Ishikawa (cell line): ENCODE results near the gene C6orf47.

Source experiments
- CEBPB ChIP-seq: IDR thresholded peaks from 2 replicates; pipeline ENCODE4 v1.6.1; 2012
- CREB1 ChIP-seq: IDR thresholded peaks from 2 replicates; pipeline ENCODE4 v1.6.1; 2012; ENCODE audit warnings: low read depth
- EGR1 ChIP-seq: IDR thresholded peaks from 2 replicates; pipeline ENCODE4 v1.6.1; 2012
- EP300 ChIP-seq: IDR thresholded peaks from 2 replicates; pipeline ENCODE4 v1.6.1; 2012; ENCODE audit warnings: borderline replicate concordance
- FOXM1 ChIP-seq: IDR thresholded peaks from 2 replicates; pipeline ENCODE4 v1.6.1; 2012; ENCODE audit warnings: low read depth, borderline replicate concordance
- MAX ChIP-seq: IDR thresholded peaks from 2 replicates; pipeline ENCODE4 v1.6.1; 2012
- NFIC ChIP-seq: IDR thresholded peaks from 2 replicates; pipeline ENCODE4 v1.6.1; 2012
- RAD21 ChIP-seq: IDR thresholded peaks from 2 replicates; pipeline ENCODE4 v1.6.1; 2012; ENCODE audit warnings: low read depth
- REST ChIP-seq: IDR thresholded peaks from 2 replicates; pipeline ENCODE4 v1.6.1; 2012; ENCODE audit warnings: low read depth, mild to moderate bottlenecking
- TAF1 ChIP-seq: IDR thresholded peaks from 2 replicates; pipeline ENCODE4 v1.6.1; 2012; ENCODE audit warnings: low read depth, mild to moderate bottlenecking
- TCF12 ChIP-seq: IDR thresholded peaks from 2 replicates; pipeline ENCODE4 v1.6.1; 2012; ENCODE audit warnings: low read depth
- TEAD4 ChIP-seq: IDR thresholded peaks from 2 replicates; pipeline ENCODE4 v1.6.1; 2012
- USF1 ChIP-seq: IDR thresholded peaks from 2 replicates; pipeline ENCODE4 v1.6.1; 2012
- YY1 ChIP-seq: IDR thresholded peaks from 2 replicates; pipeline ENCODE4 v1.6.1; 2012; ENCODE audit warnings: low read depth
- ZBTB7A ChIP-seq: IDR thresholded peaks from 2 replicates; pipeline ENCODE4 v1.6.1; 2012; ENCODE audit warnings: low read depth

Gene C6orf47

GRCh38 chr6:31624070-31624469 lies 36.5 kb downstream of the C6orf47 start:
- TF ChIP-seq EP300 (no peak), ZBTB7A (no peak), CREB1 (no peak), REST (no peak), USF1 (no peak), YY1 (no peak), CEBPB (no peak), MAX (no peak), RAD21 (no peak), NFIC (no peak)

- TF ChIP-seq EGR1 (no peak), RAD21 (no peak), CEBPB (no peak), REST (no peak), TCF12 (no peak), CREB1 (no peak), MAX (no peak), FOXM1 (no peak), USF1 (no peak), TEAD4 (no peak), YY1 (no peak), EP300 (no peak)
These were observed 37.9 kb downstream of the C6orf47 start for GRCh38 chr6:31622684-31623091.

- TF ChIP-seq CEBPB, result no peak
- no peak for TF ChIP-seq EP300
- no peak for TF ChIP-seq YY1
- no peak for TF ChIP-seq TCF12
- TF ChIP-seq TAF1, result no peak
- no peak for TF ChIP-seq MAX
- no peak for TF ChIP-seq RAD21
- TF ChIP-seq TEAD4, result no peak
- no peak for TF ChIP-seq USF1
- no peak for TF ChIP-seq CREB1
- TF ChIP-seq REST, result no peak
- no peak for TF ChIP-seq ZBTB7A
- no peak for TF ChIP-seq FOXM1
- no peak for TF ChIP-seq EGR1
- TF ChIP-seq NFIC, result no peak
These were observed 38.6 kb downstream of the C6orf47 start for GRCh38 chr6:31621991-31622390.

- TF ChIP-seq EP300, result no peak
- no peak for TF ChIP-seq NFIC
- TF ChIP-seq TEAD4, result no peak
- TF ChIP-seq CEBPB, result no peak
- no peak for TF ChIP-seq MAX
- no peak for TF ChIP-seq EGR1
- TF ChIP-seq USF1, result no peak
- TF ChIP-seq REST, result no peak
- no peak for TF ChIP-seq YY1
- TF ChIP-seq CREB1, result no peak
- no peak for TF ChIP-seq RAD21
These were observed 39.1 kb downstream of the C6orf47 start for GRCh38 chr6:31621320-31621939.
